NB4 (cell line): ENCODE data around the gene ADAM12.

ENCODE experiments used
- POLR2A ChIP-seq: IDR thresholded peaks from 2 replicates; pipeline ENCODE4 v1.6.1; 2011; ENCODE audit warnings: mild to moderate bottlenecking; ENCODE audit not compliant: insufficient read length; ENCODE audit errors: extremely low read depth
- TF ChIP-seq, protein P1 (sequence below): IDR thresholded peaks from one replicate; pipeline ENCODE4 v1.5.1; 2012; ENCODE audit warnings: low read depth, low read length
- TF ChIP-seq, protein P2 (sequence below): IDR thresholded peaks from 2 replicates; pipeline ENCODE4 v1.6.1; 2011; ENCODE audit warnings: low read depth, low read length

DNA sequence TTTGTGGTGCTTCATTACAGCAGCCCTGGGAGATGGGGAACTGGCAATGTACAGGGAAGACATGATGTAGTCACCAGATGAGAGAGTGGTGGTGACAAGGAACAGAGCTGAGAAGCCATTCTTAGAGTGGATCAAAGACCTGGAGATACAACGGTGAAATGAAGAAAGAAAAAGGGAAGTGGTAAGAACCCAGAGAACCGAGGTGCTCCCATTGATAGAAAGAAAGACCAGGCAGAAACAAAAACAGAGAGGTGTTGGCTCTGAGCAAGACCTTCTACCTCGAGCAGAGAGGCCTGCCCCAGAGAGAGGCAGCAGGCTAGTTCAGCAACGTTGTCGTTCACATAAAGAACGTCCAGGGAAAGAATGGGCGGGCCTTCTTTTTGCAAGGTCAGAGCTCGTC lies 186.7 kb downstream of the ADAM12 start:
- TF ChIP-seq, protein P1, sequence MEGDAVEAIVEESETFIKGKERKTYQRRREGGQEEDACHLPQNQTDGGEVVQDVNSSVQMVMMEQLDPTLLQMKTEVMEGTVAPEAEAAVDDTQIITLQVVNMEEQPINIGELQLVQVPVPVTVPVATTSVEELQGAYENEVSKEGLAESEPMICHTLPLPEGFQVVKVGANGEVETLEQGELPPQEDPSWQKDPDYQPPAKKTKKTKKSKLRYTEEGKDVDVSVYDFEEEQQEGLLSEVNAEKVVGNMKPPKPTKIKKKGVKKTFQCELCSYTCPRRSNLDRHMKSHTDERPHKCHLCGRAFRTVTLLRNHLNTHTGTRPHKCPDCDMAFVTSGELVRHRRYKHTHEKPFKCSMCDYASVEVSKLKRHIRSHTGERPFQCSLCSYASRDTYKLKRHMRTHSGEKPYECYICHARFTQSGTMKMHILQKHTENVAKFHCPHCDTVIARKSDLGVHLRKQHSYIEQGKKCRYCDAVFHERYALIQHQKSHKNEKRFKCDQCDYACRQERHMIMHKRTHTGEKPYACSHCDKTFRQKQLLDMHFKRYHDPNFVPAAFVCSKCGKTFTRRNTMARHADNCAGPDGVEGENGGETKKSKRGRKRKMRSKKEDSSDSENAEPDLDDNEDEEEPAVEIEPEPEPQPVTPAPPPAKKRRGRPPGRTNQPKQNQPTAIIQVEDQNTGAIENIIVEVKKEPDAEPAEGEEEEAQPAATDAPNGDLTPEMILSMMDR: no peak
- TF ChIP-seq POLR2A: no peak
- TF ChIP-seq, protein P2, sequence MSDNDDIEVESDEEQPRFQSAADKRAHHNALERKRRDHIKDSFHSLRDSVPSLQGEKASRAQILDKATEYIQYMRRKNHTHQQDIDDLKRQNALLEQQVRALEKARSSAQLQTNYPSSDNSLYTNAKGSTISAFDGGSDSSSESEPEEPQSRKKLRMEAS: no peak
